ENCODE results near the gene AFF3.

Gene AFF3

GRCh38 chr2:99811544-99811943, 330.8 kb downstream of the AFF3 start:
- no peak for DNase-seq

GRCh38 chr2:99810225-99810624, 332.2 kb downstream of the AFF3 start:
- no peak for DNase-seq

- DNase-seq, result peak; percentile 25
These were observed 333.0 kb downstream of the AFF3 start for GRCh38 chr2:99809259-99809900.

- DNase-seq, result no peak
These were observed 333.8 kb downstream of the AFF3 start for GRCh38 chr2:99808361-99809200.

GRCh38 chr2:99806758-99807157, 335.6 kb downstream of the AFF3 start:
- DNase-seq, result no peak

GRCh38 chr2:99805930-99806476, 336.4 kb downstream of the AFF3 start:
- no peak for DNase-seq

GRCh38 chr2:99803846-99804245, 338.5 kb downstream of the AFF3 start:
- DNase-seq, result no peak

GRCh38 chr2:99802734-99803133, 339.7 kb downstream of the AFF3 start:
- DNase-seq, result no peak

- DNase-seq, result no peak
These were observed 341.0 kb downstream of the AFF3 start for GRCh38 chr2:99801327-99801901.

- DNase-seq, result no peak
These were observed 344.9 kb downstream of the AFF3 start for GRCh38 chr2:99797475-99797874.

GRCh38 chr2:99794414-99794813, 348.0 kb downstream of the AFF3 start:
- DNase-seq, result no peak

- no peak for DNase-seq
These were observed 349.4 kb downstream of the AFF3 start for GRCh38 chr2:99793022-99793421.

- DNase-seq, result no peak
These were observed 352.5 kb downstream of the AFF3 start for GRCh38 chr2:99789849-99790248.

- no peak for DNase-seq
These were observed 354.5 kb downstream of the AFF3 start for GRCh38 chr2:99787769-99788382.

- no peak for DNase-seq
These were observed 355.6 kb downstream of the AFF3 start for GRCh38 chr2:99786636-99787390.

GRCh38 chr2:99784946-99785345, 357.4 kb downstream of the AFF3 start:
- no peak for DNase-seq

- no peak for DNase-seq
These were observed 358.1 kb downstream of the AFF3 start for GRCh38 chr2:99784282-99784681.

GRCh38 chr2:99780276-99780675, 362.1 kb downstream of the AFF3 start:
- no peak for DNase-seq

- no peak for DNase-seq
These were observed 363.1 kb downstream of the AFF3 start for GRCh38 chr2:99779276-99779675.

- DNase-seq, result no peak
These were observed 364.6 kb downstream of the AFF3 start for GRCh38 chr2:99777656-99778290.

GRCh38 chr2:99776906-99777646, 365.3 kb downstream of the AFF3 start:
- DNase-seq, result no peak
